ENCODE results near the gene ZNF836. TPM values are rescaled to one million over a fixed set of nuclear protein-coding genes. Genes with fewer than 3 reads are reported as not detected.
A peak's percentile ranks its signal among the peaks of the same experiment; 100 is the strongest.

ZNF836 gene
- total and polyA plus RNA-seq, 3 experiments from 2014 or later, result 10.6 to 17.1 (median 12.5) TPM

DNA sequence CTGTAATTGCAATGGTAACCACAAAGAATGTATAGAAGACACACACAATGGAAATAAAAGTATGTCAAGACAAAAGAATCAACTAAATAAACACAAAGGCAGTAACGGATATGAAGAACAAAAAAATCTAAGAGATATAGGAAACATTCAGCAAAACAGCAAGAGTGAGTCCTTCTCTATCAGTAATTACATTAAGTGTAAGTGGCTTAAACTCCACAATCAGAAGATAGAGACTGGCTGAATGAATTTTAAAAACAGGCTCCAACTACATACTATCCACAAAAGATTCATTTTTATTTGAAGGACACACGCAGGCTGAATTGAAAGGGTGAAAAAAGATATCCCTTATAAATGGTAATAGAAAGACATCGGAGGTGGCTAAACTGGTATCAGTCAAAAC, 51.1 kb downstream of the ZNF836 start:
- Mint-ChIP-seq H3K4me1 (no peaks in the 10 kb centered on the region), H3K9me3 (peaks cover 67 to 94% (median 94%) of the 10 kb centered on the region in 5 donors), H3K4me3 (no peak overlapping the region), H3K36me3 (peaks cover 66 to 98% (median 94%) of the 10 kb centered on the region in 3 donors), H3K27ac (no peak overlapping the region), H3K27me3 (no peaks in the 10 kb centered on the region)
- ChIA-PET POLR2A (no interaction called here), CTCF (no interaction called here)
- Histone ChIP-seq H3K36me3 (ENCODE audit: insufficient read depth, low read length) (peaks cover 67% of the 10 kb centered on the region), H3K9me3 (ENCODE audit: low read length) (peaks cover 70% of the 10 kb centered on the region), H3K27me3 (ENCODE audit: insufficient read depth, low read length, poor library complexity, severe bottlenecking) (no peaks in the 10 kb centered on the region), H3K4me3 (ENCODE audit: low read length) (peak overlapping the region; percentile 28), H3K27ac (ENCODE audit: low read depth, low read length) (no peak overlapping the region), H3K4me1 (ENCODE audit: insufficient read depth, low read length) (no peaks in the 10 kb centered on the region)
- DNase-seq, result no peak

- Mint-ChIP-seq H3K27me3 (no peaks in the 10 kb centered on the region), H3K27ac (no peak overlapping the region), H3K36me3 (peaks cover 38 to 79% (median 72%) of the 10 kb centered on the region in 3 donors), H3K4me3 (no peak overlapping the region), H3K4me1 (no peaks in the 10 kb centered on the region), H3K9me3 (peaks cover 69 to 97% (median 95%) of the 10 kb centered on the region in 5 donors)
- ChIA-PET CTCF (no interaction called here), POLR2A (no interaction called here)
- DNase-seq, result no peak
- H3K27me3 ChIP-seq (ENCODE audit: insufficient read depth, low read length, poor library complexity, severe bottlenecking), result no peaks in the 10 kb centered on the region
- peaks cover 46% of the 10 kb centered on the region for H3K36me3 ChIP-seq (ENCODE audit: insufficient read depth, low read length)
- H3K4me3 ChIP-seq (ENCODE audit: low read length), result peak overlapping the region; percentile 26
- no peak overlapping the region for H3K27ac ChIP-seq (ENCODE audit: low read depth, low read length)
- peaks cover 91% of the 10 kb centered on the region for H3K9me3 ChIP-seq (ENCODE audit: low read length)
- H3K4me1 ChIP-seq (ENCODE audit: insufficient read depth, low read length), result no peaks in the 10 kb centered on the region
Observed at GRCh38 chr19:52115526-52116053, 55.8 kb downstream of the ZNF836 start.

- Mint-ChIP-seq H3K9me3 (peaks cover 63 to 97% (median 95%) of the 10 kb centered on the region in 5 donors), H3K27me3 (no peaks in the 10 kb centered on the region), H3K27ac (no peak overlapping the region), H3K4me3 (no peak overlapping the region), H3K36me3 (peaks cover 30 to 70% (median 68%) of the 10 kb centered on the region in 3 donors), H3K4me1 (no peaks in the 10 kb centered on the region)
- H3K9me3 ChIP-seq (ENCODE audit: low read length), result peaks cover 88% of the 10 kb centered on the region
- peaks cover 37% of the 10 kb centered on the region for H3K36me3 ChIP-seq (ENCODE audit: insufficient read depth, low read length)
- H3K4me1 ChIP-seq (ENCODE audit: insufficient read depth, low read length), result no peaks in the 10 kb centered on the region
- H3K27me3 ChIP-seq (ENCODE audit: insufficient read depth, low read length, poor library complexity, severe bottlenecking), result no peaks in the 10 kb centered on the region
- POLR2A ChIA-PET, result no interaction called here
- CTCF ChIA-PET, result no interaction called here
- H3K4me3 ChIP-seq (ENCODE audit: low read length), result peak overlapping the region; percentile 3
- DNase-seq, result no peak
- no peak overlapping the region for H3K27ac ChIP-seq (ENCODE audit: low read depth, low read length)
Observed at GRCh38 chr19:52114691-52115090, 56.7 kb downstream of the ZNF836 start.

DNA sequence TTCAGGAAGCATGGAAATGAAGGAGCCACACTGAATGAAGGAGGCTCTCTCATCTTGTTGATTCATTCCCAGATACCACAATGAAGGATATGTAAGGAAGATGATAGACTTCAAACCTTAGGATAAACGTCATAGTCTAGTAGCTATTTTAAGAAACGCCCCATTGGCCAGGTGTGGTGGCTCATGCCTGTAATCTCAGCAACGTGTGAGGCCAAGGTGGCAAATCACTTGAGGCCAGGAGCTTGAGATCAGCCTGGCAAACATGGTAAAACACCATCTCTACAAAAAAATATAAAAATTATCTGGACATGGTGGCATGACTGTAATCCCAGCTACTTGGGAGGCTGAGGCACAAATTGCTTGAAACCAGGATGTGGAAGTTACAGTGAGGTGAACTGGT, 58.8 kb downstream of the ZNF836 start:
- H3K4me3 ChIP-seq (ENCODE audit: low read length), result no peak overlapping the region
- H3K36me3 Mint-ChIP-seq, result peaks cover 15 to 51% (median 50%) of the 10 kb centered on the region in 3 donors
- POLR2A ChIA-PET, result no interaction called here
- H3K27ac ChIP-seq (ENCODE audit: low read depth, low read length), result no peak overlapping the region
- H3K36me3 ChIP-seq (ENCODE audit: insufficient read depth, low read length), result peaks cover 17% of the 10 kb centered on the region
- H3K4me3 Mint-ChIP-seq, result no peak overlapping the region
- H3K4me1 ChIP-seq (ENCODE audit: insufficient read depth, low read length), result no peaks in the 10 kb centered on the region
- CTCF ChIA-PET, result no interaction called here
- H3K4me1 Mint-ChIP-seq, result no peaks in the 10 kb centered on the region
- no peaks in the 10 kb centered on the region for H3K27me3 ChIP-seq (ENCODE audit: insufficient read depth, low read length, poor library complexity, severe bottlenecking)
- H3K9me3 Mint-ChIP-seq, result peaks cover 52 to 96% (median 93%) of the 10 kb centered on the region in 5 donors
- DNase-seq, result no peak
- no peaks in the 10 kb centered on the region for H3K27me3 Mint-ChIP-seq
- H3K27ac Mint-ChIP-seq, result no peak overlapping the region
- H3K9me3 ChIP-seq (ENCODE audit: low read length), result peaks cover 84% of the 10 kb centered on the region

DNA sequence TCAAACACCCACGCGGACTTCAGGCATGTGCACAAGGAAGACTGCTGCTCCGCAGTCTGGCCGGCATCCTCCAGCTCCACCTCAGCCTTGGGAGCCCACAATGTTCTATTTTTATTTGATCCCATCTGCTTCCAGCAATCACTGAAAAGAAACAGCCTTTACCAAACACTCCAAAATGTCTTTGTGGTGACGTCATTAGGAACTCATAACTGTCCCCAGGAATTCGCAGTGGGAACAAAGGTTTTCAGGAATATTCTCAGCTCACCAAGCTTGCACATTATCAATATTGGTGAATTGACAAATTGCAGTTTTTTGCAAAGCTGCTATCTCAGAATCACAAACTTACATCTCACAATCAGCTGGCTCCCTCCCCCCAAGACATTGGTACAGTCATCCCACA, 60.6 kb downstream of the ZNF836 start:
- Histone ChIP-seq H3K4me3 (ENCODE audit: low read length) (no peak overlapping the region), H3K36me3 (ENCODE audit: insufficient read depth, low read length) (peaks cover 1% of the 10 kb centered on the region), H3K27me3 (ENCODE audit: insufficient read depth, low read length, poor library complexity, severe bottlenecking) (no peaks in the 10 kb centered on the region), H3K27ac (ENCODE audit: low read depth, low read length) (no peak overlapping the region), H3K4me1 (ENCODE audit: insufficient read depth, low read length) (no peaks in the 10 kb centered on the region), H3K9me3 (ENCODE audit: low read length) (peaks cover 72% of the 10 kb centered on the region)
- H3K27me3 Mint-ChIP-seq, result peaks cover 0 to 2% of the 10 kb centered on the region in 2 donors
- CTCF ChIA-PET, result no interaction called here
- peaks cover 42 to 94% (median 93%) of the 10 kb centered on the region in 5 donors for H3K9me3 Mint-ChIP-seq
- POLR2A ChIA-PET, result interaction anchor here (1.1 kb wide), 1 partner anchor 79 kb away, joined by 12 read pairs; no protein-coding TSS in a partner anchor
- no peak overlapping the region for H3K27ac Mint-ChIP-seq
- H3K4me1 Mint-ChIP-seq, result no peaks in the 10 kb centered on the region
- H3K4me3 Mint-ChIP-seq, result no peak overlapping the region
- no peak for DNase-seq
- H3K36me3 Mint-ChIP-seq, result peaks cover 6 to 42% (median 40%) of the 10 kb centered on the region in 3 donors

Other genes with a start within 250 kb of the ZNF836 start
- 1 to 10 TPM; 3.5 to 4.6 TPM for gene ZNF613, start 244.1 kb downstream of the ZNF836 start, total RNA-seq
- gene ZNF613, start 244.1 kb downstream of the ZNF836 start, polyA plus RNA-seq, result 3.5 TPM
- gene ZNF350, start 184.8 kb downstream of the ZNF836 start, total RNA-seq, result 1 to 10 TPM; 9.0 to 10.0 TPM
- 19.4 TPM for gene ZNF350, start 184.8 kb downstream of the ZNF836 start, polyA plus RNA-seq
- 1 to 10 TPM; 7.6 to 8.8 TPM for gene ZNF615, start 163.4 kb downstream of the ZNF836 start, total RNA-seq
- gene ZNF615, start 163.4 kb downstream of the ZNF836 start, polyA plus RNA-seq, result 9.6 TPM
- 10 to 100 TPM; 12.3 to 13.0 TPM for gene ZNF614, start 143.2 kb downstream of the ZNF836 start, total RNA-seq
- gene ZNF614, start 143.2 kb downstream of the ZNF836 start, polyA plus RNA-seq, result 7.2 TPM
- 10 to 100 TPM; 13.0 to 13.4 TPM for gene ZNF432, start 122.8 kb downstream of the ZNF836 start, total RNA-seq
- 5.8 TPM for gene ZNF432, start 122.8 kb downstream of the ZNF836 start, polyA plus RNA-seq
- 10 to 100 TPM; 14.5 to 15.2 TPM for gene ZNF841, start 75.9 kb downstream of the ZNF836 start, total RNA-seq
- 5.7 TPM for gene ZNF841, start 75.9 kb downstream of the ZNF836 start, polyA plus RNA-seq
- gene ZNF616, start 31.7 kb downstream of the ZNF836 start, total RNA-seq, result 10 to 100 TPM; 11.2 to 12.6 TPM
- 4.6 TPM for gene ZNF616, start 31.7 kb downstream of the ZNF836 start, polyA plus RNA-seq
- 100 to 1,000 TPM; 232 to 250 TPM for gene PPP2R1A, start 18.4 kb upstream of the ZNF836 start, total RNA-seq
- gene PPP2R1A, start 18.4 kb upstream of the ZNF836 start, polyA plus RNA-seq, result 200 TPM
- 10 to 100 TPM; 22.2 to 24.3 TPM for gene ZNF766, start 98.0 kb upstream of the ZNF836 start, total RNA-seq
- gene ZNF766, start 98.0 kb upstream of the ZNF836 start, polyA plus RNA-seq, result 69.7 TPM
- gene ZNF480, start 125.5 kb upstream of the ZNF836 start, total RNA-seq, result 1 to 10 TPM; 5.6 to 6.6 TPM
- gene ZNF480, start 125.5 kb upstream of the ZNF836 start, polyA plus RNA-seq, result 28.0 TPM
- 1 to 10 TPM in 1 of 2 experiments, under 1 TPM in 1; 0.91 to 1.8 TPM for gene ZNF610, start 164.6 kb upstream of the ZNF836 start, total RNA-seq
- gene ZNF610, start 164.6 kb upstream of the ZNF836 start, polyA plus RNA-seq, result 1.8 TPM
- 10 to 100 TPM; 15.6 to 15.9 TPM for gene ZNF880, start 198.3 kb upstream of the ZNF836 start, total RNA-seq
- gene ZNF880, start 198.3 kb upstream of the ZNF836 start, polyA plus RNA-seq, result 38.9 TPM
- gene ZNF528, start 226.2 kb upstream of the ZNF836 start, total RNA-seq, result 10 to 100 TPM; 11.6 to 14.2 TPM
- gene ZNF528, start 226.2 kb upstream of the ZNF836 start, polyA plus RNA-seq, result 8.8 TPM